Tibial artery (tissue), 4 donors: ENCODE results near the gene DNMT3A.

Experiments
- DNase-seq, 2 donors: peaks; one replicate each; pipeline ENCODE4 v3.0.0-alpha.2; 2019
- H3K27ac ChIP-seq, 2 donors: fragments of 200-600 bp; sonication (generic) in 1 of 2; 1 replicate in 1 of 2; 2 replicates in 1 of 2; pipeline ENCODE4 v1.5.1; 2018 to 2019; ENCODE audit warnings: mild to moderate bottlenecking in 1 of 2
- H3K27me3 ChIP-seq, 2 donors: fragments of 200-600 bp; sonication (generic) in 1 of 2; one replicate each; pipeline versions ENCODE4 v1.5.1 to v1.6.0; 2016 to 2019
- H3K36me3 ChIP-seq, 3 donors: fragments of 200-600 bp; sonication (generic) in 2 of 3; one replicate each; pipeline ENCODE4 v1.5.1; 2016 to 2019; ENCODE audit warnings: mild to moderate bottlenecking in 2 of 3
- H3K4me1 ChIP-seq, 4 donors: fragments of 200-600 bp; sonication (generic) in 2 of 4; 1 replicate in 3 of 4; 2 replicates in 1 of 4; pipeline ENCODE4 v1.5.1; 2016 to 2019
- H3K4me3 ChIP-seq, 2 donors: fragments of 200-600 bp; sonication (generic) in 1 of 2; 1 replicate in 1 of 2; 2 replicates in 1 of 2; pipeline ENCODE4 v1.5.1; 2018 to 2019; ENCODE audit warnings: mild to moderate bottlenecking in 2 of 2
- H3K9me3 ChIP-seq, 3 donors: fragments of 200-600 bp; sonication (generic) in 1 of 3; one replicate each; pipeline ENCODE4 v1.5.1; 2016 to 2019
- intact Hi-C: fragments of 100-400 bp; cut with DNase I; formaldehyde crosslinking; loops from one replicate; pipeline ENCODE4 v1.15.0; 2023; ENCODE audit warnings: low total_unique reads
- TF ChIP-seq, protein P1 (sequence below), 2 experiments: fragments of 200-600 bp in 1 of 2; fragments of 450-650 bp in 1 of 2; IDR thresholded peaks; one replicate each; pipeline ENCODE4 v1.5.1; 2017 to 2019; ENCODE audit warnings: antibody characterized with exemption in 2 of 2, mild to moderate bottlenecking in 1 of 2, moderate library complexity in 1 of 2

DNMT3A gene

GRCh38 chr2:25279091-25279651 is 62.6 kb downstream of the DNMT3A start:
- no peaks in the 10 kb centered on the region for H3K27me3 ChIP-seq
- H3K27ac ChIP-seq = peak overlapping the region; percentile 77 to 80
- DNase-seq = peak; percentile 83 to 88
- TF ChIP-seq, protein P1, sequence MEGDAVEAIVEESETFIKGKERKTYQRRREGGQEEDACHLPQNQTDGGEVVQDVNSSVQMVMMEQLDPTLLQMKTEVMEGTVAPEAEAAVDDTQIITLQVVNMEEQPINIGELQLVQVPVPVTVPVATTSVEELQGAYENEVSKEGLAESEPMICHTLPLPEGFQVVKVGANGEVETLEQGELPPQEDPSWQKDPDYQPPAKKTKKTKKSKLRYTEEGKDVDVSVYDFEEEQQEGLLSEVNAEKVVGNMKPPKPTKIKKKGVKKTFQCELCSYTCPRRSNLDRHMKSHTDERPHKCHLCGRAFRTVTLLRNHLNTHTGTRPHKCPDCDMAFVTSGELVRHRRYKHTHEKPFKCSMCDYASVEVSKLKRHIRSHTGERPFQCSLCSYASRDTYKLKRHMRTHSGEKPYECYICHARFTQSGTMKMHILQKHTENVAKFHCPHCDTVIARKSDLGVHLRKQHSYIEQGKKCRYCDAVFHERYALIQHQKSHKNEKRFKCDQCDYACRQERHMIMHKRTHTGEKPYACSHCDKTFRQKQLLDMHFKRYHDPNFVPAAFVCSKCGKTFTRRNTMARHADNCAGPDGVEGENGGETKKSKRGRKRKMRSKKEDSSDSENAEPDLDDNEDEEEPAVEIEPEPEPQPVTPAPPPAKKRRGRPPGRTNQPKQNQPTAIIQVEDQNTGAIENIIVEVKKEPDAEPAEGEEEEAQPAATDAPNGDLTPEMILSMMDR (IDR thresholded peaks at IDR 0.05) = no peak
- H3K36me3 ChIP-seq = peaks cover 7 to 30% (median 26%) of the 10 kb centered on the region in 3 donors
- no peak overlapping the region for H3K4me3 ChIP-seq
- H3K9me3 ChIP-seq = no peaks in the 10 kb centered on the region
- peaks cover 0 to 42% (median 25%) of the 10 kb centered on the region in 4 donors for H3K4me1 ChIP-seq
- intact Hi-C loops = loop anchor here (10.0 kb wide), 1 partner anchor 246 kb away; no protein-coding TSS in a partner anchor

- no peaks in the 10 kb centered on the region for H3K9me3 ChIP-seq
- TF ChIP-seq, protein P1 (IDR thresholded peaks at IDR 0.05) = peak; percentile 75 to 87
- peak overlapping the region; percentile 49 to 53 for H3K4me3 ChIP-seq
- H3K27me3 ChIP-seq = no peaks in the 10 kb centered on the region
- peak overlapping the region; percentile 77 to 80 for H3K27ac ChIP-seq
- peaks cover 2 to 37% (median 18%) of the 10 kb centered on the region in 3 donors for H3K36me3 ChIP-seq
- peaks cover 0 to 42% (median 27%) of the 10 kb centered on the region in 4 donors for H3K4me1 ChIP-seq
- intact Hi-C loops = loop anchor here (10.0 kb wide), 1 partner anchor 248 kb away; no protein-coding TSS in a partner anchor
- DNase-seq = peak; percentile 42 to 82
Observed at GRCh38 chr2:25276569-25277465, 64.9 kb downstream of the DNMT3A start.

GRCh38 chr2:25275575-25275965 is 66.2 kb downstream of the DNMT3A start:
- peaks cover 0 to 42% (median 27%) of the 10 kb centered on the region in 4 donors for H3K4me1 ChIP-seq
- intact Hi-C loops = loop anchor here (10.0 kb wide), 1 partner anchor 249 kb away; no protein-coding TSS in a partner anchor
- DNase-seq = no peak

GRCh38 chr2:25274868-25275574 is 66.7 kb downstream of the DNMT3A start:
- intact Hi-C loops = loop anchor here (10.0 kb wide), 1 partner anchor 250 kb away; no protein-coding TSS in a partner anchor
- peaks cover 5 to 49% (median 15%) of the 10 kb centered on the region in 3 donors for H3K36me3 ChIP-seq

More at GRCh38 chr2:25275575-25275965, 66.2 kb downstream of the DNMT3A start:
- H3K36me3 ChIP-seq = peaks cover 0 to 43% (median 12%) of the 10 kb centered on the region in 3 donors
- H3K27me3 ChIP-seq = no peaks in the 10 kb centered on the region
- TF ChIP-seq, protein P1 (IDR thresholded peaks at IDR 0.05) = no peak
- no peak overlapping the region for H3K4me3 ChIP-seq
- no peak overlapping the region for H3K27ac ChIP-seq
- H3K9me3 ChIP-seq = no peaks in the 10 kb centered on the region

More at GRCh38 chr2:25274868-25275574, 66.7 kb downstream of the DNMT3A start:
- H3K4me1 ChIP-seq = peaks cover 0 to 42% (median 27%) of the 10 kb centered on the region in 4 donors
- no peaks in the 10 kb centered on the region for H3K9me3 ChIP-seq
- no peak overlapping the region for H3K27ac ChIP-seq
- no peak overlapping the region for H3K4me3 ChIP-seq
- H3K27me3 ChIP-seq = no peaks in the 10 kb centered on the region
- TF ChIP-seq, protein P1 (IDR thresholded peaks at IDR 0.05) = no peak
- no peak for DNase-seq
